Neural cell (in vitro differentiated cells): ENCODE data around the gene HOXB4. TPM values are rescaled to one million over a fixed set of nuclear protein-coding genes. Genes with fewer than 3 reads are reported as not detected.

Experiments
- H2AFZ ChIP-seq: fragments of 200-600, 300-800 bp; sonication (generic), shearing (Covaris generic); 2 replicates; pipeline ENCODE4 v1.6.0; 2014; ENCODE audit warnings: low read depth, mild to moderate bottlenecking, antibody characterized with exemption, low read length, moderate library complexity
- H3F3A ChIP-seq: fragments of 200-600 bp; shearing (Covaris generic); 2 replicates; pipeline ENCODE4 v1.6.1; 2016; ENCODE audit warnings: mild to moderate bottlenecking, moderate library complexity, mixed read lengths, antibody characterized with exemption, low read length; ENCODE audit not compliant: insufficient read depth, poor library complexity, severe bottlenecking
- H3K27ac ChIP-seq: fragments of 200-600, 300-800 bp; sonication (generic), shearing (Covaris generic); 2 replicates; pipeline ENCODE4 v1.5.1; 2014; ENCODE audit warnings: mild to moderate bottlenecking, low read length, moderate library complexity
- H3K27me3 ChIP-seq: fragments of 300-800, 200-600 bp; sonication (generic), shearing (Covaris generic); 2 replicates; pipeline ENCODE4 v1.6.0; 2014; ENCODE audit warnings: mild to moderate bottlenecking, low read depth, low read length, moderate library complexity; ENCODE audit not compliant: insufficient read depth
- H3K36me3 ChIP-seq: fragments of 300-800, 200-600 bp; sonication (generic), shearing (Covaris generic); 2 replicates; pipeline ENCODE4 v1.5.1; 2014; ENCODE audit warnings: mild to moderate bottlenecking, antibody characterized with exemption, low read length, moderate library complexity; ENCODE audit not compliant: insufficient read depth
- H3K4me2 ChIP-seq: fragments of 300-800, 200-600 bp; sonication (generic), shearing (Covaris generic); 2 replicates; pipeline ENCODE4 v1.6.0; 2014; ENCODE audit warnings: mild to moderate bottlenecking, low read length
- H3K4me3 ChIP-seq: fragments of 300-800, 200-600 bp; sonication (generic), shearing (Covaris generic); 2 replicates; pipeline ENCODE4 v1.5.1; 2014; ENCODE audit warnings: mild to moderate bottlenecking, low read length, moderate library complexity
- H3K79me2 ChIP-seq: fragments of 200-600 bp; shearing (Covaris generic); replicated peaks from 2 replicates; pipeline ENCODE4 v1.6.0; 2014; ENCODE audit warnings: mild to moderate bottlenecking, low read length, moderate library complexity; ENCODE audit not compliant: insufficient read depth
- H3K9ac ChIP-seq: fragments of 300-800, 200-600 bp; sonication (generic), shearing (Covaris generic); 2 replicates; pipeline ENCODE4 v1.6.1; 2016; ENCODE audit warnings: mild to moderate bottlenecking, low read length, mixed read lengths
- H3K9me2 ChIP-seq: fragments of 200-600 bp; shearing (Covaris generic); 2 replicates; pipeline ENCODE4 v1.6.1; 2016; ENCODE audit warnings: mild to moderate bottlenecking, low read length, mixed read lengths; ENCODE audit not compliant: insufficient read depth
- H3K9me3 ChIP-seq: fragments of 200-600, 300-800 bp; sonication (generic), shearing (Covaris generic); 2 replicates; pipeline ENCODE4 v1.6.1; 2016; ENCODE audit warnings: mild to moderate bottlenecking, mixed run types, low read length, moderate library complexity, mixed read lengths
- H4K20me1 ChIP-seq: fragments of 200-600 bp; shearing (Covaris generic); 2 replicates; pipeline ENCODE4 v1.6.1; 2016; ENCODE audit warnings: mild to moderate bottlenecking, mixed run types; ENCODE audit not compliant: insufficient read depth
- EZH2 ChIP-seq: fragments of 200-600, 300-800 bp; shearing (Covaris generic), sonication (generic); IDR thresholded peaks from 2 replicates; pipeline ENCODE4 v1.6.1; 2014; ENCODE audit warnings: antibody characterized with exemption, low read length, borderline replicate concordance, mild to moderate bottlenecking; ENCODE audit not compliant: insufficient read depth, poor library complexity, severe bottlenecking
- MXI1 ChIP-seq: fragments of 450-650 bp; conservative IDR thresholded peaks from 2 replicates; pipeline ENCODE4 v1.6.1; 2014; ENCODE audit warnings: antibody characterized with exemption, mild to moderate bottlenecking; ENCODE audit not compliant: poor library complexity, severe bottlenecking
- POLR2AphosphoS5 ChIP-seq: IDR thresholded peaks from 2 replicates; pipeline ENCODE4 v1.6.1; 2012
- TAF1 ChIP-seq: IDR thresholded peaks from 2 replicates; pipeline ENCODE4 v1.6.1; 2012; ENCODE audit warnings: low read depth
- polyA plus RNA-seq: library from polyadenylated mRNA; depleted of rRNA; stranded (reverse); fragments of >200 nt; gene quantifications from 2 replicates; pipeline ENCODE4 v1.2.3, GENCODE V29; 2014
- TF ChIP-seq, protein P1 (sequence below): IDR thresholded peaks from 2 replicates; pipeline ENCODE4 v1.6.1; 2012; ENCODE audit warnings: borderline replicate concordance

HOXB4 gene
- polyA plus RNA-seq, 1 donor from 2014 or later, result not detected

DNA sequence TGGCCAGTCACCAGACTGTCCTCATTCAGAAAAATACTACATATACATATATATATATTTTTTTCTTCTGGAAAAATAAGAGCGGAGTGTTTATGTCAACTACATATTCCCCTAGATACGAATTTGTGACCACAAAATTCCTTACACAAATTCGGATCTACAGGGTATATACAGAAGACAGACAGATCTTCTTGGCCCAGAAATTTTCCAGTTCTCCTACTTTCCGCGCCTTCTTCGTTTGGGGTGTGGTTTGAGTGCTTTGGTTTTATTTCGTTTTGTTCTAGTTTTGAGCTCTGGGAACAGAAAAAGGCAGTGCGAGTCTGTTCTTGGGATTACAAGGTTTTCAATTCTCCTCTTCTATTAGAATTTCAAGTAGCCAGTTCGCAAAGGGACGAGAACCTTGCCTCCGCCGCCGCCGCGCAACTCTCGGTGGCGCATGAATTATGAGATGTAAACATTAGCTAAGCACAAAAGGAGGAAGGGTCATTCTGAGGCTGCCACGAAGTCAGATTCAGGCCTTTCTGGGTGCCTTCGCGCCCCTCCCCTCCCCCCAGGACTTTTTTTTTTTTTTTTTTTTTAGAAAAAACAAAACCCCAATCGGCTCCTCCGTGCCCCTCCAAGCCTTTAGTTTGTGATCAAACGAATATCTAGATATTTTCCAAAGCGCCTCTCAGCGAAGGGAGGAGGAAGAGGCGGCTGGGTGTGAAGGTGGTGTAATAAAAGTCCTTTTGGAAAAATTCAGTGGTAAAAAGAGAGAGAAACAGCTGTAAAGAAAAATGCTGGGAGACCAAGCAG lies 1.8 kb upstream of the HOXB4 start:
- Histone ChIP-seq H3K36me3 (no peaks in the 10 kb centered on the region), H3K4me3 (no peak overlapping the region), H3K9me2 (no peaks in the 10 kb centered on the region), H3K4me2 (no peak overlapping the region), H3F3A (no peaks in the 10 kb centered on the region), H2AFZ (no peak overlapping the region), H3K27ac (no peak overlapping the region), H3K9ac (no peak overlapping the region), H3K27me3 (peaks cover 98% of the 10 kb centered on the region), H3K79me2 (no peaks in the 10 kb centered on the region), H3K9me3 (no peaks in the 10 kb centered on the region), H4K20me1 (no peaks in the 10 kb centered on the region)
- peak; percentile 53 for TF ChIP-seq POLR2AphosphoS5
- TF ChIP-seq, protein P1, sequence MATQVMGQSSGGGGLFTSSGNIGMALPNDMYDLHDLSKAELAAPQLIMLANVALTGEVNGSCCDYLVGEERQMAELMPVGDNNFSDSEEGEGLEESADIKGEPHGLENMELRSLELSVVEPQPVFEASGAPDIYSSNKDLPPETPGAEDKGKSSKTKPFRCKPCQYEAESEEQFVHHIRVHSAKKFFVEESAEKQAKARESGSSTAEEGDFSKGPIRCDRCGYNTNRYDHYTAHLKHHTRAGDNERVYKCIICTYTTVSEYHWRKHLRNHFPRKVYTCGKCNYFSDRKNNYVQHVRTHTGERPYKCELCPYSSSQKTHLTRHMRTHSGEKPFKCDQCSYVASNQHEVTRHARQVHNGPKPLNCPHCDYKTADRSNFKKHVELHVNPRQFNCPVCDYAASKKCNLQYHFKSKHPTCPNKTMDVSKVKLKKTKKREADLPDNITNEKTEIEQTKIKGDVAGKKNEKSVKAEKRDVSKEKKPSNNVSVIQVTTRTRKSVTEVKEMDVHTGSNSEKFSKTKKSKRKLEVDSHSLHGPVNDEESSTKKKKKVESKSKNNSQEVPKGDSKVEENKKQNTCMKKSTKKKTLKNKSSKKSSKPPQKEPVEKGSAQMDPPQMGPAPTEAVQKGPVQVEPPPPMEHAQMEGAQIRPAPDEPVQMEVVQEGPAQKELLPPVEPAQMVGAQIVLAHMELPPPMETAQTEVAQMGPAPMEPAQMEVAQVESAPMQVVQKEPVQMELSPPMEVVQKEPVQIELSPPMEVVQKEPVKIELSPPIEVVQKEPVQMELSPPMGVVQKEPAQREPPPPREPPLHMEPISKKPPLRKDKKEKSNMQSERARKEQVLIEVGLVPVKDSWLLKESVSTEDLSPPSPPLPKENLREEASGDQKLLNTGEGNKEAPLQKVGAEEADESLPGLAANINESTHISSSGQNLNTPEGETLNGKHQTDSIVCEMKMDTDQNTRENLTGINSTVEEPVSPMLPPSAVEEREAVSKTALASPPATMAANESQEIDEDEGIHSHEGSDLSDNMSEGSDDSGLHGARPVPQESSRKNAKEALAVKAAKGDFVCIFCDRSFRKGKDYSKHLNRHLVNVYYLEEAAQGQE, result no peak

- no peak overlapping the region for H2AFZ ChIP-seq
- H3F3A ChIP-seq, result no peaks in the 10 kb centered on the region
- TF ChIP-seq EZH2, result peak; percentile 3
- no peak for TF ChIP-seq MXI1
- TF ChIP-seq TAF1, result no peak
- H3K36me3 ChIP-seq, result no peaks in the 10 kb centered on the region
- no peaks in the 10 kb centered on the region for H3K9me3 ChIP-seq
- H3K79me2 ChIP-seq, result no peaks in the 10 kb centered on the region
- no peak overlapping the region for H3K27ac ChIP-seq
- H4K20me1 ChIP-seq, result no peaks in the 10 kb centered on the region
- no peaks in the 10 kb centered on the region for H3K9me2 ChIP-seq
- peaks cover 98% of the 10 kb centered on the region for H3K27me3 ChIP-seq
- no peak overlapping the region for H3K4me3 ChIP-seq
- no peak overlapping the region for H3K9ac ChIP-seq
- no peak overlapping the region for H3K4me2 ChIP-seq
Observed at GRCh38 chr17:48579471-48579759, 1.3 kb upstream of the HOXB4 start.

- Histone ChIP-seq H3K79me2 (no peaks in the 10 kb centered on the region), H3K4me2 (no peak overlapping the region), H4K20me1 (no peaks in the 10 kb centered on the region), H3K27ac (no peak overlapping the region), H2AFZ (no peak overlapping the region), H3K4me3 (no peak overlapping the region), H3K36me3 (no peaks in the 10 kb centered on the region), H3K27me3 (peaks cover 98% of the 10 kb centered on the region), H3F3A (no peaks in the 10 kb centered on the region), H3K9me3 (no peaks in the 10 kb centered on the region), H3K9ac (no peak overlapping the region), H3K9me2 (no peaks in the 10 kb centered on the region)
- TF ChIP-seq EZH2, result peak; percentile 76
- TF ChIP-seq MXI1, result no peak
- peak; percentile 30 for TF ChIP-seq POLR2AphosphoS5
Observed at GRCh38 chr17:48578616-48579470, 693 bp upstream of the HOXB4 start.
